GM12878 (cell line): ENCODE results near the gene R3HDM1. TPM values are rescaled to one million over a fixed set of nuclear protein-coding genes. Genes with fewer than 3 reads are reported as not detected.

Source experiments
- BACH1 ChIP-seq: fragments of 450-650 bp; IDR thresholded peaks from 2 replicates; pipeline ENCODE4 v1.6.1; 2017; ENCODE audit warnings: mild to moderate bottlenecking, borderline replicate concordance
- BRCA1 ChIP-seq: IDR thresholded peaks from 2 replicates; pipeline ENCODE4 v1.6.1; 2011; ENCODE audit warnings: low read depth, low read length, improper control_type of control experiment
- CHD1 ChIP-seq: IDR thresholded peaks from 2 replicates; pipeline ENCODE4 v1.6.1; 2012; ENCODE audit warnings: low read depth, low read length, improper control_type of control experiment
- CREM ChIP-seq: IDR thresholded peaks from 2 replicates; pipeline ENCODE4 v1.6.1; 2014; ENCODE audit warnings: antibody characterized with exemption, low read depth
- ESRRA ChIP-seq: IDR thresholded peaks from 2 replicates; pipeline ENCODE4 v1.6.1; 2012; ENCODE audit warnings: mild to moderate bottlenecking, low read length, improper control_type of control experiment
- IRF4 ChIP-seq: IDR thresholded peaks from 2 replicates; pipeline ENCODE4 v1.6.1; 2011; ENCODE audit warnings: low read depth, low read length
- MXI1 ChIP-seq: fragments of 150-350 bp; IDR thresholded peaks from 2 replicates; pipeline ENCODE4 v1.6.1; 2011; ENCODE audit warnings: low read depth, mild to moderate bottlenecking, inconsistent platforms, low read length, improper control_type of control experiment
- MYC ChIP-seq: IDR thresholded peaks from 2 replicates; pipeline ENCODE4 v1.6.1; 2011; ENCODE audit warnings: mild to moderate bottlenecking, low read length, moderate library complexity, inconsistent platforms; ENCODE audit not compliant: insufficient read depth, insufficient replicate concordance, insufficient read length, severe bottlenecking
- NFIC ChIP-seq: IDR thresholded peaks from 2 replicates; pipeline ENCODE4 v1.6.1; 2012; ENCODE audit warnings: low read depth, mild to moderate bottlenecking, inconsistent platforms, low read length, moderate library complexity
- NR2C2 ChIP-seq: IDR thresholded peaks from 2 replicates; pipeline ENCODE4 v1.6.1; 2011; ENCODE audit warnings: borderline replicate concordance, low read depth; ENCODE audit not compliant: control insufficient read depth, insufficient read length
- NRF1 ChIP-seq: conservative IDR thresholded peaks from 2 replicates; pipeline ENCODE4 v1.6.1; 2011; ENCODE audit warnings: mild to moderate bottlenecking, low read depth, low read length, improper control_type of control experiment
- PAX5 ChIP-seq: IDR thresholded peaks from 2 replicates; pipeline ENCODE4 v1.6.1; 2011; ENCODE audit warnings: low read depth, low read length, borderline replicate concordance
- POU2F2 ChIP-seq: IDR thresholded peaks from 3 replicates; pipeline ENCODE4 v1.6.1; 2011; ENCODE audit warnings: low read depth, mild to moderate bottlenecking, low read length, borderline replicate concordance
- RELA ChIP-seq: fragments of 450-650 bp; IDR thresholded peaks from 2 replicates; pipeline ENCODE4 v1.8.0; 2014; ENCODE audit warnings: borderline replicate concordance; ENCODE audit not compliant: partially characterized antibody
- SIN3A ChIP-seq: IDR thresholded peaks from 2 replicates; pipeline ENCODE4 v1.6.1; 2012; ENCODE audit warnings: low read depth, low read length, improper control_type of control experiment
- STAT3 ChIP-seq: IDR thresholded peaks from 2 replicates; pipeline ENCODE4 v1.6.1; 2011; ENCODE audit warnings: low read depth, low read length, improper control_type of control experiment
- SUPT20H ChIP-seq: IDR thresholded peaks from 2 replicates; pipeline ENCODE4 v1.6.1; 2011; ENCODE audit warnings: low read depth, mild to moderate bottlenecking, low read length, moderate library complexity, borderline replicate concordance; ENCODE audit not compliant: control insufficient read depth
- SUZ12 ChIP-seq: fragments of 200-600 bp; sonication (generic); IDR thresholded peaks from one replicate; pipeline ENCODE4 v1.6.1; 2018; ENCODE audit warnings: antibody characterized with exemption, mild to moderate bottlenecking; ENCODE audit not compliant: unreplicated experiment
- TAF1 ChIP-seq: IDR thresholded peaks from 2 replicates; pipeline ENCODE4 v1.6.1; 2011; ENCODE audit warnings: mild to moderate bottlenecking, low read depth, low read length, borderline replicate concordance
- ZNF622 ChIP-seq: fragments of 450-650 bp; IDR thresholded peaks from 2 replicates; pipeline ENCODE4 v1.6.1; 2017; ENCODE audit warnings: mild to moderate bottlenecking, inconsistent platforms
- ZSCAN29 ChIP-seq: fragments of 450-650 bp; IDR thresholded peaks from 2 replicates; pipeline ENCODE4 v1.6.1; 2017; ENCODE audit warnings: mild to moderate bottlenecking, moderate library complexity
- polyA plus RNA-seq, 11 experiments: library from polyadenylated mRNA; depleted of rRNA in 4 of 11; unstranded in 6 of 11; stranded (reverse) in 5 of 11; fragments of >200 nt; fragmentation: Nextera tagmentation in 4 of 11; fragmentation: Illumina TruSeq in 1 of 11; extraction: Ambion mirVana in 4 of 11; extraction: Trizol in 1 of 11; gene quantifications; 1 replicate in 1 of 11; 2 replicates in 10 of 11; pipeline versions ENCODE4 v1.2.1 to v1.2.3, GENCODE V29; 2011 to 2016; ENCODE audit warnings: inconsistent platforms in 2 of 11, missing spikeins in 2 of 11, low read depth in 1 of 11
- total RNA-seq, 4 experiments: library from RNA; depleted of rRNA in 3 of 4; stranded (reverse); fragments of >200 nt in 3 of 4; fragmentation: Illumina TruSeq in 1 of 4; extraction: Trizol in 1 of 4; gene quantifications; 2 replicates each; pipeline versions ENCODE4 v1.2.1 to v1.2.3, GENCODE V29; 2013 to 2021
- TF ChIP-seq, protein P1 (sequence below): fragments of 450-650 bp; conservative IDR thresholded peaks from 2 replicates; pipeline ENCODE4 v1.6.1; 2017; ENCODE audit warnings: mild to moderate bottlenecking, moderate library complexity
- TF ChIP-seq, protein P2 (sequence below): fragments of 450-650 bp; IDR thresholded peaks from 2 replicates; pipeline ENCODE4 v1.6.1; 2016; ENCODE audit warnings: mild to moderate bottlenecking
- TF ChIP-seq, protein P3 (sequence below): fragments of 450-650 bp; IDR thresholded peaks from 2 replicates; pipeline ENCODE4 v1.6.1; 2014; ENCODE audit warnings: mild to moderate bottlenecking
- TF ChIP-seq, protein P4 (sequence below): IDR thresholded peaks from 2 replicates; pipeline ENCODE4 v1.6.1; 2011; ENCODE audit warnings: mild to moderate bottlenecking, low read depth, low read length, moderate library complexity; ENCODE audit not compliant: insufficient replicate concordance

Gene R3HDM1
- total and polyA plus RNA-seq, 10 of the 15 experiments (the other 5 are each of a cell fraction or from before 2014, with no cell fraction given), result 16.8 to 89.6 (median 47.7) TPM

DNA sequence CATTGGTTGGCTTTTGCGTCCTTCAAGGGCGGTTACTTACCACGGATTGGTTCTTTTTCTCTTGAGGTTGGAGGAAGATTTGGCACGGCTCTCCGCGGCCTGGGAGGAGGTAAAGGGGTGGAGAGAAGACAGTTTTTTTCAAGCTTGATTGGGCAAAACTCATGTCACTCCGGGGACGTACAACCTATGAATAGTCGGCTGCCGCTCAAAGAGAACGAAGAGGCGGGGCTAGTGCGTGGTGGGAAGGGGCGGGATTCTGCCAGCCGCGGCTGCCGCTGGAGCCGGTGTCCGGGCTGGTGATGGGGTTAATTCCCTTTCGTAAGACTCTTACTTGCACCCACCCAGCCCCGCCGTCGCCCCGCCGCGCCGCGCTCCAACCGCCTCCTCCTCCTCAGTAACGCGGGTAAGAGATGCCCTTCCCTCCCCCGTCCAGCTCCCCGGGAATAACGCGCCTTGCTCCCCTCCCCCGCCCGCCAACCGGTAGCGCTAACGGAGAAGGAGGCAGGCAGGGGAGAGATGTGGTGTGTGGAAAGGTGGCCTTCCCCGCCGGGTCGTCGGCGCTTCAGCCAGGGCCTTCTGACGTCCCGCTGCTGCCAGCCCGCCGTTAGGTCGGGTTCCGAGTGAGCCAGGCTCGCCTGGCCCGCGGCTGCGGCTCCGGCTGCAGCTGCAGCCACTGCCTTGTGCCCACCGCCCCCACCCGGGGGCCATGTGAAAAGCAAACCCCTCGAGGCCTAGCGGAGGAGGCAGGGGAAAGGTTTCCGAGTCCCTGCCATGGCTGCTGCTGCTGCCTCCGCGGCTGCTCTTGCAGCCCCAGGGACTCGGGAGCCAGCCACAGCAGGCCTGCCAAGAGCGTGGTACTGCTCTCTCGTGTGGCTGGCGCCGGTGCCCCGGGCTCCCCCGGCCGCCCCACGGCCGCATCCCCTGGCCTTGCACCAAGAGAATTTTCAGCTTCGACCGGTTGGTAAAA lies at the start of gene R3HDM1 (continued):
- peak; percentile 32; the same call in 1 of the 2 replicates for TF ChIP-seq TAF1
- TF ChIP-seq SUPT20H, result no peak
- no peak for TF ChIP-seq PAX5
- TF ChIP-seq BACH1, result peak; percentile 41
- TF ChIP-seq, protein P1, sequence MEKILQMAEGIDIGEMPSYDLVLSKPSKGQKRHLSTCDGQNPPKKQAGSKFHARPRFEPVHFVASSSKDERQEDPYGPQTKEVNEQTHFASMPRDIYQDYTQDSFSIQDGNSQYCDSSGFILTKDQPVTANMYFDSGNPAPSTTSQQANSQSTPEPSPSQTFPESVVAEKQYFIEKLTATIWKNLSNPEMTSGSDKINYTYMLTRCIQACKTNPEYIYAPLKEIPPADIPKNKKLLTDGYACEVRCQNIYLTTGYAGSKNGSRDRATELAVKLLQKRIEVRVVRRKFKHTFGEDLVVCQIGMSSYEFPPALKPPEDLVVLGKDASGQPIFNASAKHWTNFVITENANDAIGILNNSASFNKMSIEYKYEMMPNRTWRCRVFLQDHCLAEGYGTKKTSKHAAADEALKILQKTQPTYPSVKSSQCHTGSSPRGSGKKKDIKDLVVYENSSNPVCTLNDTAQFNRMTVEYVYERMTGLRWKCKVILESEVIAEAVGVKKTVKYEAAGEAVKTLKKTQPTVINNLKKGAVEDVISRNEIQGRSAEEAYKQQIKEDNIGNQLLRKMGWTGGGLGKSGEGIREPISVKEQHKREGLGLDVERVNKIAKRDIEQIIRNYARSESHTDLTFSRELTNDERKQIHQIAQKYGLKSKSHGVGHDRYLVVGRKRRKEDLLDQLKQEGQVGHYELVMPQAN, result peak; percentile 88
- TF ChIP-seq NRF1, result no peak
- no peak for TF ChIP-seq ZNF622
- TF ChIP-seq RELA, result no peak
- TF ChIP-seq NR2C2, result no peak
- TF ChIP-seq SIN3A, result 0 out of 2 replicates have a peak, but pooled peaks have one; percentile 53
- TF ChIP-seq MYC, result peak; percentile 13
- TF ChIP-seq, protein P2, sequence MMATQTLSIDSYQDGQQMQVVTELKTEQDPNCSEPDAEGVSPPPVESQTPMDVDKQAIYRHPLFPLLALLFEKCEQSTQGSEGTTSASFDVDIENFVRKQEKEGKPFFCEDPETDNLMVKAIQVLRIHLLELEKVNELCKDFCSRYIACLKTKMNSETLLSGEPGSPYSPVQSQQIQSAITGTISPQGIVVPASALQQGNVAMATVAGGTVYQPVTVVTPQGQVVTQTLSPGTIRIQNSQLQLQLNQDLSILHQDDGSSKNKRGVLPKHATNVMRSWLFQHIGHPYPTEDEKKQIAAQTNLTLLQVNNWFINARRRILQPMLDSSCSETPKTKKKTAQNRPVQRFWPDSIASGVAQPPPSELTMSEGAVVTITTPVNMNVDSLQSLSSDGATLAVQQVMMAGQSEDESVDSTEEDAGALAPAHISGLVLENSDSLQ, result peak; percentile 100
- no peak for TF ChIP-seq SUZ12
- TF ChIP-seq BRCA1, result no peak
- no peak for TF ChIP-seq IRF4
- TF ChIP-seq, protein P3, sequence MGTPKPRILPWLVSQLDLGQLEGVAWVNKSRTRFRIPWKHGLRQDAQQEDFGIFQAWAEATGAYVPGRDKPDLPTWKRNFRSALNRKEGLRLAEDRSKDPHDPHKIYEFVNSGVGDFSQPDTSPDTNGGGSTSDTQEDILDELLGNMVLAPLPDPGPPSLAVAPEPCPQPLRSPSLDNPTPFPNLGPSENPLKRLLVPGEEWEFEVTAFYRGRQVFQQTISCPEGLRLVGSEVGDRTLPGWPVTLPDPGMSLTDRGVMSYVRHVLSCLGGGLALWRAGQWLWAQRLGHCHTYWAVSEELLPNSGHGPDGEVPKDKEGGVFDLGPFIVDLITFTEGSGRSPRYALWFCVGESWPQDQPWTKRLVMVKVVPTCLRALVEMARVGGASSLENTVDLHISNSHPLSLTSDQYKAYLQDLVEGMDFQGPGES, result peak; percentile 84
- TF ChIP-seq CREM, result 0 out of 2 replicates have a peak, but pooled peaks have one; percentile 10
- TF ChIP-seq ZSCAN29, result no peak
- TF ChIP-seq CHD1, result 0 out of 2 replicates have a peak, but pooled peaks have one; percentile 12
- TF ChIP-seq ESRRA, result no peak
- no peak for TF ChIP-seq NFIC
- peak; percentile 60; the same call in 1 of the 2 replicates for TF ChIP-seq MXI1
- no peak; the same call in 2 of the 3 replicates for TF ChIP-seq POU2F2
- TF ChIP-seq, protein P4, sequence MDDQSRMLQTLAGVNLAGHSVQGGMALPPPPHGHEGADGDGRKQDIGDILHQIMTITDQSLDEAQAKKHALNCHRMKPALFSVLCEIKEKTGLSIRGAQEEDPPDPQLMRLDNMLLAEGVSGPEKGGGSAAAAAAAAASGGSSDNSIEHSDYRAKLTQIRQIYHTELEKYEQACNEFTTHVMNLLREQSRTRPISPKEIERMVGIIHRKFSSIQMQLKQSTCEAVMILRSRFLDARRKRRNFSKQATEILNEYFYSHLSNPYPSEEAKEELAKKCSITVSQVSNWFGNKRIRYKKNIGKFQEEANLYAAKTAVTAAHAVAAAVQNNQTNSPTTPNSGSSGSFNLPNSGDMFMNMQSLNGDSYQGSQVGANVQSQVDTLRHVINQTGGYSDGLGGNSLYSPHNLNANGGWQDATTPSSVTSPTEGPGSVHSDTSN, result peak; percentile 95
- no peak for TF ChIP-seq STAT3
